B cell (primary cell): ENCODE results near the gene DNAH3. TPM values are rescaled to one million over a fixed set of nuclear protein-coding genes. Genes with fewer than 3 reads are reported as not detected.
A peak's percentile ranks its signal among the peaks of the same experiment; 100 is the strongest.

Experiments used
- ATAC-seq: fragments of 200-7000 bp; cut with Tn5 transposase; one replicate; pipeline ENCODE4 v1.10.0; 2021; ENCODE audit warnings: low read depth, mild to moderate bottlenecking, moderate number of reproducible peaks, moderate library complexity
- CTCF ChIA-PET: fragments of 350-600 bp; sonication (Branson Sonifier 250); formaldehyde crosslinking; loops from one replicate; lab custom pipeline; 2021; ENCODE audit warnings: antibody characterized with exemption, inconsistent platforms; lab: Charles Lee
- POLR2A ChIA-PET: fragments of 350-600 bp; sonication (Branson Sonifier 250); formaldehyde crosslinking; loops from one replicate; lab custom pipeline; 2021; ENCODE audit warnings: antibody characterized with exemption; lab: Charles Lee
- DNase-seq: peaks from one replicate; pipeline ENCODE4 v3.0.0; 2013
- H2AFZ ChIP-seq: 2 replicates; pipeline ENCODE4 v1.6.1; 2012; ENCODE audit warnings: mild to moderate bottlenecking, low read depth, low read length; ENCODE audit not compliant: insufficient read depth, poor library complexity, severe bottlenecking
- H3K27ac ChIP-seq, 2 donors: 1 replicate in 1 of 2; 2 replicates in 1 of 2; pipeline ENCODE4 v1.5.1; 2012 to 2013; ENCODE audit warnings: low read length in 2 of 2, mild to moderate bottlenecking in 2 of 2, moderate library complexity in 1 of 2
- H3K27me3 ChIP-seq, 4 experiments: fragments of 200-600 bp in 1 of 4; sonication (generic) in 1 of 4; replicated peaks in 1 of 4; 1 replicate in 2 of 4; 2 replicates in 2 of 4; pipeline versions ENCODE4 v1.6.1 to v1.7.0; 2013 to 2016; ENCODE audit warnings: low read length in 3 of 4, mild to moderate bottlenecking in 2 of 4, mixed read lengths in 1 of 4, moderate library complexity in 1 of 4; ENCODE audit not compliant: insufficient read depth in 4 of 4, control insufficient read depth in 3 of 4; ENCODE audit errors: control extremely low read depth in 1 of 4
- H3K36me3 ChIP-seq, 2 experiments: replicated peaks in 1 of 2; 1 replicate in 1 of 2; 2 replicates in 1 of 2; pipeline versions ENCODE4 v1.6.1 to v1.7.1; 2013; ENCODE audit warnings: low read length in 1 of 2; ENCODE audit not compliant: insufficient read depth in 2 of 2, control insufficient read depth in 1 of 2; ENCODE audit errors: control extremely low read depth in 1 of 2, extremely low read depth in 1 of 2
- H3K4me1 ChIP-seq, 2 donors: fragments of 200-600 bp in 1 of 2; sonication (generic) in 1 of 2; 1 replicate in 1 of 2; 2 replicates in 1 of 2; pipeline versions ENCODE4 v1.5.1 to v1.6.1; 2013 to 2017; ENCODE audit warnings: low read length in 2 of 2; ENCODE audit not compliant: control insufficient read depth in 2 of 2, insufficient read depth in 2 of 2
- H3K4me2 ChIP-seq: replicated peaks from 2 replicates; pipeline ENCODE3; 2012; ENCODE audit warnings: mild to moderate bottlenecking, low read depth, low read length; ENCODE audit not compliant: poor library complexity, severe bottlenecking
- H3K4me3 ChIP-seq, 5 experiments: fragments of 200-600 bp in 1 of 5; sonication (generic) in 1 of 5; 1 replicate in 3 of 5; 2 replicates in 2 of 5; pipeline versions ENCODE4 v1.5.1 to v1.7.0; 2011 to 2016; ENCODE audit warnings: low read length in 4 of 5, mild to moderate bottlenecking in 4 of 5, low read depth in 2 of 5, control low read depth in 1 of 5, moderate library complexity in 1 of 5; ENCODE audit not compliant: insufficient read depth in 1 of 5; ENCODE audit errors: control extremely low read depth in 1 of 5, extremely low read depth in 1 of 5
- H3K79me2 ChIP-seq: fragments of 200-600 bp; sonication (generic); one replicate; pipeline ENCODE4 v1.6.0; 2016; ENCODE audit warnings: low read length; ENCODE audit not compliant: control insufficient read depth, insufficient read depth
- H3K9ac ChIP-seq: fragments of 200-600 bp; sonication (generic); 2 replicates; pipeline ENCODE4 v1.6.1; 2017; ENCODE audit warnings: mild to moderate bottlenecking, low read length, moderate library complexity
- H3K9me3 ChIP-seq, 3 donors: one replicate each; pipeline versions ENCODE4 v1.6.1 to v1.7.1; 2013; ENCODE audit warnings: low read length in 2 of 3; ENCODE audit not compliant: control insufficient read depth in 2 of 3, insufficient read depth in 1 of 3; ENCODE audit errors: control extremely low read depth in 1 of 3
- H4K20me1 ChIP-seq: 2 replicates; pipeline ENCODE4 v1.6.0; 2012; ENCODE audit warnings: mild to moderate bottlenecking, low read length; ENCODE audit not compliant: insufficient read depth, control insufficient read depth, poor library complexity, severe bottlenecking
- H3K27ac Mint-ChIP-seq: one replicate; pipeline ENCODE4 v1.8.0; 2021; ENCODE audit warnings: mixed read lengths
- H3K27me3 Mint-ChIP-seq: one replicate; pipeline ENCODE4 v1.8.0; 2021; ENCODE audit warnings: mixed read lengths
- H3K4me1 Mint-ChIP-seq: one replicate; pipeline ENCODE4 v1.8.0; 2021; ENCODE audit warnings: mixed read lengths
- H3K4me3 Mint-ChIP-seq: one replicate; pipeline ENCODE4 v1.8.0; 2021; ENCODE audit warnings: mixed read lengths
- H3K9me3 Mint-ChIP-seq: one replicate; pipeline ENCODE4 v1.8.0; 2022; ENCODE audit warnings: mixed read lengths; ENCODE audit not compliant: insufficient read depth
- EZH2 ChIP-seq: IDR thresholded peaks from 2 replicates; pipeline ENCODE4 v1.6.1; 2012; ENCODE audit warnings: borderline replicate concordance, low read depth, mild to moderate bottlenecking, moderate library complexity, low read length; ENCODE audit not compliant: insufficient read depth, poor library complexity, severe bottlenecking
- WGBS: methylation state at CpG from one replicate; pipeline ENCODE4 v1.1.5; 2013; ENCODE audit warnings: missing lambda C conversion rate; ENCODE audit not compliant: insufficient coverage; 5-methylcytosine and 5-hydroxymethylcytosine counted together
- intact Hi-C: fragments of 100-400 bp; cut with micrococcal nuclease; formaldehyde crosslinking; loops from one replicate; pipeline ENCODE4 v1.10.0; 2022
- polyA plus RNA-seq: library from polyadenylated mRNA; depleted of rRNA; stranded (reverse); fragments of >200 nt; gene quantifications from 2 replicates; pipeline ENCODE4 v1.2.3, GENCODE V29; 2012
- total RNA-seq, 2 donors: library from RNA; stranded (reverse); fragments of 120-200 nt in 1 of 2; gene quantifications; 1 replicate in 1 of 2; 2 replicates in 1 of 2; pipeline versions ENCODE4 v1.2.3 to v1.2.4, GENCODE V29; 2013 to 2022
- TF ChIP-seq, protein P1 (sequence below): fragments of 200-600 bp; IDR thresholded peaks from one replicate; pipeline ENCODE4 v1.8.0; 2022; ENCODE audit warnings: antibody characterized with exemption, mild to moderate bottlenecking

Gene DNAH3
- total and polyA plus RNA-seq, 2 donors (not counting 1 experiment from before 2014, with no cell fraction given): not detected

DNA sequence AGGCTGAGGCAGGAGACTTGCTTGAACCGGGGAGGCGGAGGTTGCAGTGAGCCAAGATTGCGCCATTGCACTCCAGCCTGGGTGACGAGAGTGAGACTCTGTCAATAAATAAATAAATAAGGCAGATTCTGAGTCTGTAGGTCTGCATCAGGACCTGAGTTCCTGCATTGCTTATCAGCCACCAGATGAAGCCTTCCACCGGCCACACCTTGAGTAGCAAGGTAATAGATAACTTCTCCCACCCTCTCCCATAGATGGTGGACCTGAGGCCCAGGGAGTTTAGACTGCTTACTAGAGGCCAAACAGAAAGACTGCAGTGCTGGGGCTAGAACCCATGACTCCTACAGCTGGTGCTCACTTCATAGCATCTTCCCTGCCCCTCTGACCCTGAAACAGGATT lies 38.7 kb upstream of the DNAH3 start:
- ATAC-seq: no peak
- H3K4me3 Mint-ChIP-seq: peak overlapping the region; percentile 46
- POLR2A ChIA-PET: interaction anchor here (0.9 to 1.3 kb wide), 2 partner anchors 111 to 367 kb away, joined by 3 to 4 read pairs; no protein-coding TSS in a partner anchor
- TF ChIP-seq EZH2: no peak
- TF ChIP-seq, protein P1, sequence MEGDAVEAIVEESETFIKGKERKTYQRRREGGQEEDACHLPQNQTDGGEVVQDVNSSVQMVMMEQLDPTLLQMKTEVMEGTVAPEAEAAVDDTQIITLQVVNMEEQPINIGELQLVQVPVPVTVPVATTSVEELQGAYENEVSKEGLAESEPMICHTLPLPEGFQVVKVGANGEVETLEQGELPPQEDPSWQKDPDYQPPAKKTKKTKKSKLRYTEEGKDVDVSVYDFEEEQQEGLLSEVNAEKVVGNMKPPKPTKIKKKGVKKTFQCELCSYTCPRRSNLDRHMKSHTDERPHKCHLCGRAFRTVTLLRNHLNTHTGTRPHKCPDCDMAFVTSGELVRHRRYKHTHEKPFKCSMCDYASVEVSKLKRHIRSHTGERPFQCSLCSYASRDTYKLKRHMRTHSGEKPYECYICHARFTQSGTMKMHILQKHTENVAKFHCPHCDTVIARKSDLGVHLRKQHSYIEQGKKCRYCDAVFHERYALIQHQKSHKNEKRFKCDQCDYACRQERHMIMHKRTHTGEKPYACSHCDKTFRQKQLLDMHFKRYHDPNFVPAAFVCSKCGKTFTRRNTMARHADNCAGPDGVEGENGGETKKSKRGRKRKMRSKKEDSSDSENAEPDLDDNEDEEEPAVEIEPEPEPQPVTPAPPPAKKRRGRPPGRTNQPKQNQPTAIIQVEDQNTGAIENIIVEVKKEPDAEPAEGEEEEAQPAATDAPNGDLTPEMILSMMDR: no peak
- CTCF ChIA-PET: interaction anchor here (0.6 to 6.1 kb wide), 24 partner anchors 7 to 1499 kb away, joined by 3 to 65 read pairs (median 4); partner anchors contain the start of genes CRYM and ZP2
- Histone ChIP-seq H4K20me1 (no peaks in the 10 kb centered on the region), H3K27me3 (no peaks in the 10 kb centered on the region), H3K27ac (no peak overlapping the region), H3K9ac (no peak overlapping the region), H3K4me1 (peaks cover 6 to 15% of the 10 kb centered on the region in 2 donors), H3K79me2 (no peaks in the 10 kb centered on the region), H3K9me3 (peaks cover 0 to 22% (median 17%) of the 10 kb centered on the region in 3 donors), H3K4me2 (no peak overlapping the region), H2AFZ (no peak overlapping the region), H3K36me3 (no peaks in the 10 kb centered on the region), H3K4me3 (no peak overlapping the region)
- no peak for DNase-seq
- intact Hi-C loops: no loop called here
- peaks cover 5% of the 10 kb centered on the region for H3K27me3 Mint-ChIP-seq
- peaks cover 19% of the 10 kb centered on the region for H3K4me1 Mint-ChIP-seq
- WGBS: 93% methylated on average over 5 of the region's 5 CpGs
- peaks cover 7% of the 10 kb centered on the region for H3K9me3 Mint-ChIP-seq
- no peak overlapping the region for H3K27ac Mint-ChIP-seq

GRCh38 chr16:21186326-21186691 lies 35.7 kb upstream of the DNAH3 start:
- Histone ChIP-seq H3K4me1 (peaks cover 7 to 15% of the 10 kb centered on the region in 2 donors), H3K27ac (no peak overlapping the region), H3K9ac (no peak overlapping the region), H3K27me3 (no peaks in the 10 kb centered on the region), H3K79me2 (no peaks in the 10 kb centered on the region), H3K36me3 (peaks cover 2 to 6% of the 10 kb centered on the region in 2 experiments), H3K4me3 (no peak overlapping the region), H2AFZ (no peak overlapping the region), H3K4me2 (no peak overlapping the region), H4K20me1 (no peaks in the 10 kb centered on the region), H3K9me3 (peaks cover 0 to 17% (median 14%) of the 10 kb centered on the region in 3 donors)
- 81% methylated on average over 3 of the region's 4 CpGs for WGBS
- intact Hi-C loops: no loop called here
- Mint-ChIP-seq H3K9me3 (peaks cover 14% of the 10 kb centered on the region), H3K27me3 (no peaks in the 10 kb centered on the region), H3K27ac (no peak overlapping the region), H3K4me3 (no peak overlapping the region), H3K4me1 (peaks cover 20% of the 10 kb centered on the region)
- ChIA-PET CTCF (interaction anchor here (0.7 to 6.1 kb wide), 6 partner anchors 11 to 369 kb away, joined by 3 to 65 read pairs (median 4); partner anchors contain the start of gene CRYM), POLR2A (no interaction called here)
- TF ChIP-seq, protein P1: no peak
- no peak for TF ChIP-seq EZH2
- no peak for ATAC-seq
- DNase-seq: no peak
